Measurements from ENCODE around the gene ZXDC.

Gene ZXDC

DNA sequence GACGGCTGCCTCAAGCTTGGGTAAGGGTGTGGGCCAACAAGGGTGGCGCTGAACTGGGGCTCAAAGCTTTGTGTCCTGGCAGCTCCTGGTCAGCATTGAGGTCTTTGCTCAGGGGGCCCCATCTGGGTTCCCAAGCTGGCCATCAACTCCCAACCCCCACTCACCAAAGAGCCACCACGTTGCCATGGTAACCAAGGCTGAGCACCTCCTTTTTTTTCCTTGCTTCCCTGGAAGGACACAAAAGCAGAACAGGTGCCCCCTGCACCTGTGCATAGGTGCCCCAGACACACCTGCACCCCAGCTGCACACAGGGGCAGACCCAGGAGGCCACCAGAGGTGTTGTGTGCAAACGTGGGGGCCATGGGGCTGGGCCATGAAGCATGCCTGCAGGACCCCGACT is 25.4 kb upstream of the ZXDC start:
- TF ChIP-seq ZFX (IDR thresholded peaks at IDR 0.05): no peak
- TF ChIP-seq, protein P1, sequence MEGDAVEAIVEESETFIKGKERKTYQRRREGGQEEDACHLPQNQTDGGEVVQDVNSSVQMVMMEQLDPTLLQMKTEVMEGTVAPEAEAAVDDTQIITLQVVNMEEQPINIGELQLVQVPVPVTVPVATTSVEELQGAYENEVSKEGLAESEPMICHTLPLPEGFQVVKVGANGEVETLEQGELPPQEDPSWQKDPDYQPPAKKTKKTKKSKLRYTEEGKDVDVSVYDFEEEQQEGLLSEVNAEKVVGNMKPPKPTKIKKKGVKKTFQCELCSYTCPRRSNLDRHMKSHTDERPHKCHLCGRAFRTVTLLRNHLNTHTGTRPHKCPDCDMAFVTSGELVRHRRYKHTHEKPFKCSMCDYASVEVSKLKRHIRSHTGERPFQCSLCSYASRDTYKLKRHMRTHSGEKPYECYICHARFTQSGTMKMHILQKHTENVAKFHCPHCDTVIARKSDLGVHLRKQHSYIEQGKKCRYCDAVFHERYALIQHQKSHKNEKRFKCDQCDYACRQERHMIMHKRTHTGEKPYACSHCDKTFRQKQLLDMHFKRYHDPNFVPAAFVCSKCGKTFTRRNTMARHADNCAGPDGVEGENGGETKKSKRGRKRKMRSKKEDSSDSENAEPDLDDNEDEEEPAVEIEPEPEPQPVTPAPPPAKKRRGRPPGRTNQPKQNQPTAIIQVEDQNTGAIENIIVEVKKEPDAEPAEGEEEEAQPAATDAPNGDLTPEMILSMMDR (conservative IDR thresholded peaks at IDR 0.05): no peak
- no peak overlapping the region for H3K27ac ChIP-seq

DNA sequence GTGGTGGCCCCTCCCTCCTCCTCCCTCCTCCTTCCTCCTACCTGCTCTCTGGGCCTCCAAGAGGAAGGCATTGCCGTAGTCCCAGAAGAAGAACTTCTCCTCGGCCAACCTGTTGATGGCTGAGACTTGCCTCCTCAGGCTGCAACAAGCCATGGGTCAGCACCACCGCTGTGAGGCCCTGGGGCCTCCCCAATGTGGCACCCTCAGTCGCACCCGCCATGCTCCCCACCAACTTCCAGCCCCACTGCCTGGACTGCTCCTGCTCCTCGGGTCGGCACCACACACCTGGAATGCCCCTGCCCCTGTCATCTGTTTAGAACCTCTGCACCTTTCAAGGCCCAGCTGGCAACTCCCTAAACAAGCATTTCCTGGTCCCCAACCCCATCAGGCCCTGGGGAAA is 24.3 kb upstream of the ZXDC start:
- TF ChIP-seq ZFX (IDR thresholded peaks at IDR 0.05): no peak
- no peak overlapping the region for H3K27ac ChIP-seq

DNA sequence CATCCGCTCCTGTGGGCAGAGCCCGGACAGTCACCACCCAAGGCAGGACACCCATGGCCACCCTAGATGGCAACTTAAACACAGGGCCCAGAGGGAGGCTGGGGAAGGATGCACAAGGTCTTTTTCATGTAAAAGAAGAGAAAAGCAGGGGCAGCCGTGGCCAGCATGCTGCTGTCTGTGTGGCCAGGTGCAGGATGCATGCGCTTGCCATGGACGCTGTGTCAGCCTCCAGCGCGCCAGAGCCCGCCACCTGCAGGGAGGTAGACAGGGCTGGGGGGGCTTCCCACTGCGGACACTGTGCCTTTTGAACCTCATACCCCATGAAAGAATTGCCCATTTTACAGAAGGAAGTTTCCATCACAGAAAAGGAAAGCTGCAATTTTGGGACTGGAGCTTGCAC is 23.7 kb upstream of the ZXDC start:
- no peak overlapping the region for H3K27ac ChIP-seq
- no peak for TF ChIP-seq ZFX (IDR thresholded peaks at IDR 0.05)
- TF ChIP-seq, protein P1 (conservative IDR thresholded peaks at IDR 0.05): no peak

DNA sequence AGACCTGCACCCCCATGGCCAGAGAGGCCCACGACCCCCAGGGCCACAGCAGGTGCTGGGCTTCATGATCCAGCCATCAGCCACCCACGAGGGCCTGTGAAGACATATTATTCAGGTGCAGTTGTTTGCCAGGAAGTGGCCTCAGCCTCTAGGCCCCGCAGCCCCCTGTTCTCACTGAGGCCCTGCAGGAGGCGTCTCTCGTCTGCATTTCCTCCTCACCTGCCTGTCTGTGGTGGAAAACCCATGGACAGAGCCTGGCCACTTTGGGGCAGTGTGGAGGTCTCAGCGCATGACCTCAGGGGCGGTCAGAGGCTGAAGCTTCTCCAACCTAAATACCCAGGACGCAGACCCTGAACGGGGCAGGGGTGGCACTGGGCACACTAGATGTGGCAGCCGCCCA is 23.2 kb upstream of the ZXDC start:
- no peak overlapping the region for H3K27ac ChIP-seq
- no peak for TF ChIP-seq ZFX (IDR thresholded peaks at IDR 0.05)
- TF ChIP-seq, protein P1 (conservative IDR thresholded peaks at IDR 0.05): no peak

DNA sequence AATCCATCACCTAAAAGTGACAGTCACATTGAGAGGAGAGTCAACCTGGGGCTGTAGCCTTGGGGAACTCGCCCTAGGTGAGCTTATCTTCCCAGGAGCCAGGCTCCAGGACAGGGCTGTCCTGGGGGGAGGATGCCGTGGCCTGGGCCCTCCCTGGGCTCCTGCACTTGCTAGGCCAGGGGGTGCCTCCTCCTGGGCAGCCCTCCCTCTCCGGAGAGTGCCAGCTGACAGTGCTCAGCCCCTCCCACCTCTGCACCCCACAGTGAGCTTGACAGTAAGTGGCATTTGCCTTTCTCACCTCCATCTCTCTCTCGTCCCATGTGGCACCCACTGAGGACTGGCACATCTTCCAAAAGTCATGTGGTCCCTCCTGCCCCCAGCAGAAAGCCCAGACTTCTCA is 22.8 kb upstream of the ZXDC start:
- no peak overlapping the region for H3K27ac ChIP-seq
- TF ChIP-seq, protein P1 (conservative IDR thresholded peaks at IDR 0.05): no peak
- no peak for TF ChIP-seq ZFX (IDR thresholded peaks at IDR 0.05)

DNA sequence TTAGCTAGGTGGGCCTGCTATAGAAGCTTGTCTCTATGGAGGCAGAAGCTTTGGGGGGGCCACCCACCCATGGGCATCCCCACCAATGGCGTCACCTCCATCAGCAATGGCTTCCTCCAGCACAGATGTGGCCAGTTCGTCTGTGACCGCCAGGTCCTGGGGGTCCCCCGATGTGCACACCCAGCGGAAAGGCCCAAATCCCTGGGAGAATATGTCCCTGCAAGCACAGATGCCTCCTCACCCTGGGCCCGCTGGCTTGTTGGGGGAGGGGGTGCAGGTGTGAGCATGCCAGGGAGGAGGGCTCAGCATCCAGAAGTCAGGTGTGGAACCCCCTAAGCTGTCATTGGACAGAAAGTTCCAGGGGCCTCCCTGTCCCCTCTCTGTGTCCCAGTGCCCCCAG is 22.3 kb upstream of the ZXDC start:
- H3K27ac ChIP-seq: no peak overlapping the region
- TF ChIP-seq, protein P1 (conservative IDR thresholded peaks at IDR 0.05): no peak
- no peak for TF ChIP-seq ZFX (IDR thresholded peaks at IDR 0.05)

DNA sequence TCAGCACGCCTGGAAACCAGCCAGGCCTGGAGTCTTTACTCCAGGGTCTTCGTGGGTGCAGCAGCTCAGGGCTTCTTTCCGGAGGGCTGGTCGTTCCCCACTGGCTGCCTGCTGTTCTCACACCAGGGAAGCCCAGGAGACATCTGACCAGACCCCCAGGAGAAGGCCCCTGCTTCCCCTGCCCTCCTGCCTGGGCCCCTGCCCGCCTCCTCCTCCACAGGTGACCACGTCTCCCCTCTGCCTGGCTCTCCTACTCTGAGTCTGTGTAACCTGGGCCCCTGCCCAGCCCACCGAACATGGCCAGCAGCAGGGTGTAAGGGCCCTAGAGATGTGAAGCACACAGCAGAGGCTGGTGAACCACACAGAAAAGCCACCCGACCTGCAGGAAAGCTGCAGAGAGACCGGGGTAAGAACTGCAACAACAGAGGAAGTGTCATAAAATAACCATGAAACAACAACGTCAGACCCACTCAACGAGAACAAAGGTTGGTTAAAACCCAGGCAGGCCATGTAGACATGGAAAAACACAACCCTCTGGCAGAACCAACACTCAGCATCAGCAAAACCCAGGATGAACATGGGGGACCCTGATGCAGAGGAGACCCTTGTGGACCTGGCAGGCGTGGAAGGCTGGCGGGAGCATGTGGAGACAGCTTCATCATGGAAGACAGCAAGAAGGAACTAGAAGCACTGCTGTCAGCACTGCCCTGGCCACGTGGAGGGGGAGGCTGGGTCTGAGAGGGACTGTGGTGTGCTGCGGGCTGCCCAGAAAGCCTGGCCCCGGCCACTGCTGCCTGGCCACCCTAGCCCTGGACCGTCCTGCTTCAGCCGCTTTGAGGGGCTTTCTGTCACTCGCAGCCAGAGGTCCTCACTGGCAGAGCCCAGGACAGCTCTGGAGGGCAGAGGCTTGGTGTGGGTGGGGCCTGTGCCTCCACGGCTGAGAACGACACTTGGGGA is 21.5 kb upstream of the ZXDC start:
- no peak overlapping the region for H3K27ac ChIP-seq
- no peak for TF ChIP-seq ZFX (IDR thresholded peaks at IDR 0.05)
- TF ChIP-seq, protein P1 (conservative IDR thresholded peaks at IDR 0.05): no peak

DNA sequence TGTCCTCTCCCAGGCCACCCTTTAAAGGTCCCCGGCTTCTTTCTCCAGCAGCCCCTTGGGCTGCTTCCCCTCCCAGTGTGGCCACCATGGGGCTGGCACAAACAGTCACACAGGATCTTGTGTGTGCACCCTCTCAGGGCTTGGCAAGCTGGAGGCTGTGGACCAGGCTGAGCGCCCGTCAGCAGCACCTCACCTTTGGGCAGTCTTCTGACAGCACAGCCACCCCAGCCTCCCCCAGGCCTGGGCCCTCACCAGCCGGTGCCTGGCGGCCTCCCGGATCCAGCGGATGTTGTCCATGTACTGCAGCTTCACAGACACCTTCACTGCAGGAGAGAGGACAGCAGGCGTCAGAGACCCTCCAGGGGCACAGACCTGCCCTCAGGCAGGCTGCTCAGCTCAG is 20.1 kb upstream of the ZXDC start:
- TF ChIP-seq ZFX (IDR thresholded peaks at IDR 0.05): no peak
- TF ChIP-seq, protein P1 (conservative IDR thresholded peaks at IDR 0.05): no peak
- no peak overlapping the region for H3K27ac ChIP-seq

All from C4-2B (cell line).